Measurements from ENCODE around the gene YPEL4. TPM values are rescaled to one million over a fixed set of nuclear protein-coding genes. Genes with fewer than 3 reads are reported as not detected.
"Not testable (repeated sequence)": the region's sequence is repeated elsewhere in the genome, so short reads cannot be mapped to it uniquely, and the experiment has no call there.

YPEL4 gene
- total RNA-seq, 1 experiment from 2014 or later: not detected

- ATAC-seq: no peak
- ChIA-PET POLR2A (no interaction called here), CTCF (no interaction called here)
- peaks cover 3% of the 10 kb centered on the region; the same call in 1 of the 2 replicates for H3K36me3 ChIP-seq (ENCODE audit: control insufficient read depth, insufficient read depth, low read length)
- in situ Hi-C loops (cut with HindIII; ENCODE audit: low pct_unique_long_range_greater_than_20kb, low sequenced_read_pairs) (no loop called here), intact Hi-C loops (cut with micrococcal nuclease; ENCODE audit: unreplicated experiment) (no loop called here)
- H3K9me3 ChIP-seq (ENCODE audit: control insufficient read depth, insufficient read depth, low read depth, low read length): no peaks in the 10 kb centered on the region
- TF ChIP-seq TCF7L2 (IDR thresholded peaks at IDR 0.05; ENCODE audit: low read depth, low read length): no peak
- TF ChIP-seq CTCF (IDR thresholded peaks at IDR 0.05): no peak
- TF ChIP-seq REST (IDR thresholded peaks at IDR 0.05; ENCODE audit: insufficient read depth in 1 of 2, low read depth in 2 of 2, low read length in 1 of 2): no peak
- TF ChIP-seq POLR2AphosphoS5 (IDR thresholded peaks at IDR 0.05; ENCODE audit: low read depth, low read length): no peak
- TF ChIP-seq SIN3A (IDR thresholded peaks at IDR 0.05; ENCODE audit: borderline replicate concordance, insufficient read depth, low read depth, low read length): no peak
- BruUV-seq (replicated peaks): no TSS peak
- DNase-seq (ENCODE audit: low read depth, low spot score): no peak
- no peak overlapping the region for H3K27ac ChIP-seq (ENCODE audit: low read length)
- peaks cover 10% of the 10 kb centered on the region for H3K27me3 ChIP-seq (ENCODE audit: control insufficient read depth, insufficient read depth, low read length)
- H3K4me1 ChIP-seq (ENCODE audit: control insufficient read depth, insufficient read depth, low read length): peaks cover 21% of the 10 kb centered on the region
- no peak overlapping the region for H3K4me3 ChIP-seq (ENCODE audit: low read depth in 2 of 2, low read length in 2 of 2)
Observed at GRCh38 chr11:57653163-57653562, 3.5 kb upstream of the YPEL4 start.

GRCh38 chr11:57652662-57653061 lies 3.0 kb upstream of the YPEL4 start:
- H3K9me3 ChIP-seq (ENCODE audit: control insufficient read depth, insufficient read depth, low read depth, low read length): no peaks in the 10 kb centered on the region
- BruUV-seq (replicated peaks): no TSS peak
- DNase-seq (ENCODE audit: low read depth, low spot score) (no peak), ATAC-seq (no peak)
- no peak overlapping the region for H3K27ac ChIP-seq (ENCODE audit: low read length)
- peaks cover 21% of the 10 kb centered on the region for H3K4me1 ChIP-seq (ENCODE audit: control insufficient read depth, insufficient read depth, low read length)
- intact Hi-C loops (cut with micrococcal nuclease; ENCODE audit: unreplicated experiment) (no loop called here), in situ Hi-C loops (cut with HindIII; ENCODE audit: low pct_unique_long_range_greater_than_20kb, low sequenced_read_pairs) (no loop called here)
- peaks cover 10% of the 10 kb centered on the region for H3K27me3 ChIP-seq (ENCODE audit: control insufficient read depth, insufficient read depth, low read length)
- TF ChIP-seq CTCF (IDR thresholded peaks at IDR 0.05): no peak
- TF ChIP-seq TCF7L2 (IDR thresholded peaks at IDR 0.05; ENCODE audit: low read depth, low read length): no peak
- no peak for TF ChIP-seq POLR2AphosphoS5 (IDR thresholded peaks at IDR 0.05; ENCODE audit: low read depth, low read length)
- no peak for TF ChIP-seq REST (IDR thresholded peaks at IDR 0.05; ENCODE audit: insufficient read depth in 1 of 2, low read depth in 2 of 2, low read length in 1 of 2)
- no peak for TF ChIP-seq SIN3A (IDR thresholded peaks at IDR 0.05; ENCODE audit: borderline replicate concordance, insufficient read depth, low read depth, low read length)
- H3K36me3 ChIP-seq (ENCODE audit: control insufficient read depth, insufficient read depth, low read length): no peaks in the 10 kb centered on the region; the same call in 1 of the 2 replicates
- POLR2A ChIA-PET: no interaction called here
- CTCF ChIA-PET: no interaction called here
- H3K4me3 ChIP-seq (ENCODE audit: low read depth in 2 of 2, low read length in 2 of 2): no peak overlapping the region

- in situ Hi-C loops (cut with HindIII; ENCODE audit: low pct_unique_long_range_greater_than_20kb, low sequenced_read_pairs); CTCF ChIA-PET: not testable (repeated sequence)
Observed at GRCh38 chr11:57652230-57652629, 2.5 kb upstream of the YPEL4 start.

More at GRCh38 chr11:57652230-57652629, 2.5 kb upstream of the YPEL4 start:
- H3K27ac ChIP-seq (ENCODE audit: low read length); H3K36me3 ChIP-seq (ENCODE audit: control insufficient read depth, insufficient read depth, low read length); intact Hi-C loops (cut with micrococcal nuclease; ENCODE audit: unreplicated experiment); DNase-seq (ENCODE audit: low read depth, low spot score); H3K4me3 ChIP-seq (ENCODE audit: low read depth in 2 of 2, low read length in 2 of 2); BruUV-seq (replicated peaks); POLR2A ChIA-PET; H3K9me3 ChIP-seq (ENCODE audit: control insufficient read depth, insufficient read depth, low read depth, low read length); ATAC-seq; H3K27me3 ChIP-seq (ENCODE audit: control insufficient read depth, insufficient read depth, low read length): not testable (repeated sequence)
- peaks cover 21% of the 10 kb centered on the region for H3K4me1 ChIP-seq (ENCODE audit: control insufficient read depth, insufficient read depth, low read length)
